C4-2B (cell line): ENCODE data around the gene CEP44.

Experiments
- ZFX ChIP-seq: fragments of 450-650 bp; IDR thresholded peaks from 2 replicates; pipeline ENCODE4 v1.6.1; 2017
- TF ChIP-seq, protein P1 (sequence below): fragments of 450-650 bp; conservative IDR thresholded peaks from 2 replicates; pipeline ENCODE4 v1.5.1; 2017; ENCODE audit warnings: mild to moderate bottlenecking

DNA sequence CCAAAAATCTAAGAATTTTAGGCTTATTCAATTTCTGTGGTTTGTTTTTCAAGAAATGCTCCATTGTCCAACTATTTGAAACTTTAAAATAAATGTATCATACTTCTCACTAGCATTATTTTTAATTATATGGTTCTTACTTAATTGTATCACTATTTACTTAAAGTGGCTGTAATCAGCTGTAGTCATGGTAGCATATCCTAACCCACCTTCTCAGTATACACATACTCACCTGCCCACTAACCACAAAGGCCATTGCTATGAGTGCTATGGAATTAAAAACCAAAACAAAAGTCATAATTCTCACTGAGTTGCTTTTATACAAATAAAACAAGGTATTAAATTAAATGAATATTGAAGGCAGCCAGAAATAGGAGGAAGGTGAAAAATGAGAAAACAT is 5.2 kb upstream of the CEP44 start:
- TF ChIP-seq, protein P1, sequence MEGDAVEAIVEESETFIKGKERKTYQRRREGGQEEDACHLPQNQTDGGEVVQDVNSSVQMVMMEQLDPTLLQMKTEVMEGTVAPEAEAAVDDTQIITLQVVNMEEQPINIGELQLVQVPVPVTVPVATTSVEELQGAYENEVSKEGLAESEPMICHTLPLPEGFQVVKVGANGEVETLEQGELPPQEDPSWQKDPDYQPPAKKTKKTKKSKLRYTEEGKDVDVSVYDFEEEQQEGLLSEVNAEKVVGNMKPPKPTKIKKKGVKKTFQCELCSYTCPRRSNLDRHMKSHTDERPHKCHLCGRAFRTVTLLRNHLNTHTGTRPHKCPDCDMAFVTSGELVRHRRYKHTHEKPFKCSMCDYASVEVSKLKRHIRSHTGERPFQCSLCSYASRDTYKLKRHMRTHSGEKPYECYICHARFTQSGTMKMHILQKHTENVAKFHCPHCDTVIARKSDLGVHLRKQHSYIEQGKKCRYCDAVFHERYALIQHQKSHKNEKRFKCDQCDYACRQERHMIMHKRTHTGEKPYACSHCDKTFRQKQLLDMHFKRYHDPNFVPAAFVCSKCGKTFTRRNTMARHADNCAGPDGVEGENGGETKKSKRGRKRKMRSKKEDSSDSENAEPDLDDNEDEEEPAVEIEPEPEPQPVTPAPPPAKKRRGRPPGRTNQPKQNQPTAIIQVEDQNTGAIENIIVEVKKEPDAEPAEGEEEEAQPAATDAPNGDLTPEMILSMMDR = no peak
- no peak for TF ChIP-seq ZFX
